OCI-LY7 (cell line): ENCODE data around the gene BTBD9. TPM values are rescaled to one million over a fixed set of nuclear protein-coding genes. Genes with fewer than 3 reads are reported as not detected.

ENCODE experiments used
- BruUV-seq: library from RNA; stranded (reverse); fragments of 400-500 nt; replicated peaks from 2 replicates; lab custom pipeline; 2021; lab: Mats Ljungman, UMichigan
- CTCF ChIA-PET: fragments of 300-600 bp; sonication (Branson Sonifier 250); formaldehyde crosslinking; loops from one replicate; lab custom pipeline; 2022; ENCODE audit warnings: antibody characterized with exemption; ENCODE audit not compliant: unreplicated experiment; lab: Charles Lee
- POLR2A ChIA-PET: fragments of 300-600 bp; sonication (Branson Sonifier 250); formaldehyde crosslinking; loops from one replicate; lab custom pipeline; 2022; ENCODE audit warnings: antibody characterized with exemption; lab: Charles Lee
- DNase-seq: peaks from one replicate; pipeline ENCODE4 v3.0.0-alpha.2; 2015; ENCODE audit warnings: low spot score
- H2AFZ ChIP-seq: fragments of 200-600 bp; sonication (generic), shearing (Covaris generic); 2 replicates; pipeline ENCODE4 v1.6.1; 2014; ENCODE audit warnings: mild to moderate bottlenecking, antibody characterized with exemption, low read length, moderate library complexity
- H3K27ac ChIP-seq: fragments of 200-600 bp; sonication (generic); 2 replicates; pipeline ENCODE4 v1.5.1; 2014; ENCODE audit warnings: mixed run types, low read depth, mild to moderate bottlenecking, moderate library complexity, low read length, inconsistent platforms; ENCODE audit not compliant: poor library complexity, severe bottlenecking
- H3K36me3 ChIP-seq: fragments of 200-600 bp; sonication (generic); 2 replicates; pipeline ENCODE4 v1.6.1; 2014; ENCODE audit warnings: mild to moderate bottlenecking, antibody characterized with exemption, low read length, moderate library complexity, mixed read lengths; ENCODE audit not compliant: insufficient read depth
- H3K4me1 ChIP-seq: fragments of 200-600 bp; sonication (generic); 2 replicates; pipeline ENCODE4 v1.5.1; 2014; ENCODE audit warnings: mild to moderate bottlenecking, low read length; ENCODE audit not compliant: insufficient read depth, poor library complexity, severe bottlenecking
- H3K4me2 ChIP-seq: fragments of 200-600 bp; sonication (generic); 2 replicates; pipeline ENCODE4 v1.6.1; 2014; ENCODE audit warnings: mild to moderate bottlenecking, low read length
- H3K4me3 ChIP-seq: fragments of 200-600 bp; sonication (generic); 2 replicates; pipeline ENCODE4 v1.5.1; 2014; ENCODE audit warnings: mild to moderate bottlenecking, low read depth, low read length; ENCODE audit not compliant: poor library complexity, severe bottlenecking
- H3K79me2 ChIP-seq: fragments of 200-600 bp; sonication (generic); 2 replicates; pipeline ENCODE4 v1.6.1; 2016; ENCODE audit warnings: low read depth, mild to moderate bottlenecking, low read length, moderate library complexity, mixed read lengths; ENCODE audit not compliant: insufficient read depth
- H3K9me2 ChIP-seq: fragments of 200-600 bp; sonication (generic); 2 replicates; pipeline ENCODE4 v1.6.1; 2016; ENCODE audit warnings: mild to moderate bottlenecking, low read length, mixed read lengths; ENCODE audit not compliant: insufficient read depth
- H3K9me3 ChIP-seq: fragments of 200-600 bp; sonication (generic); 2 replicates; pipeline ENCODE4 v1.6.1; 2014; ENCODE audit warnings: mild to moderate bottlenecking, mixed run types, low read length, mixed read lengths
- H4K20me1 ChIP-seq: fragments of 200-600 bp; sonication (generic); 2 replicates; pipeline ENCODE4 v1.6.1; 2014; ENCODE audit warnings: mild to moderate bottlenecking, antibody characterized with exemption, low read length, moderate library complexity, mixed read lengths; ENCODE audit not compliant: insufficient read depth
- EZH2phosphoT487 ChIP-seq: fragments of 200-600 bp; sonication (generic); IDR thresholded peaks from 2 replicates; pipeline ENCODE4 v1.6.1; 2018; ENCODE audit warnings: low read depth, borderline replicate concordance, mild to moderate bottlenecking, mixed run types, antibody characterized with exemption, low read length, moderate library complexity, mixed read lengths
- intact Hi-C: fragments of 100-400 bp; cut with micrococcal nuclease; formaldehyde crosslinking; loops from one replicate; pipeline ENCODE4 v1.10.0; 2022; ENCODE audit not compliant: unreplicated experiment
- total RNA-seq, 2 experiments: library from RNA; depleted of rRNA in 1 of 2; stranded (reverse); fragments of >200 nt in 1 of 2; shearing (Covaris generic) in 1 of 2; gene quantifications; 2 replicates each; pipeline ENCODE4 v1.2.3, GENCODE V29; 2014 to 2022
- TF ChIP-seq, protein P1 (sequence below): fragments of 200-600 bp; sonication (generic); conservative IDR thresholded peaks from 2 replicates; pipeline ENCODE4 v1.5.1; 2014; ENCODE audit warnings: mild to moderate bottlenecking, antibody characterized with exemption, low read length, moderate library complexity, mixed read lengths

The BTBD9 gene
- total RNA-seq, 2 experiments from 2014 or later: 5.9 to 7.3 TPM

- Histone ChIP-seq H3K9me2 (no peaks in the 10 kb centered on the region), H3K79me2 (no peaks in the 10 kb centered on the region), H3K4me1 (no peaks in the 10 kb centered on the region), H3K27ac (no peak overlapping the region), H2AFZ (no peak overlapping the region), H4K20me1 (no peaks in the 10 kb centered on the region), H3K4me2 (no peak overlapping the region), H3K9me3 (no peaks in the 10 kb centered on the region), H3K4me3 (no peak overlapping the region), H3K36me3 (no peaks in the 10 kb centered on the region)
- no peak for TF ChIP-seq EZH2phosphoT487
- TF ChIP-seq, protein P1, sequence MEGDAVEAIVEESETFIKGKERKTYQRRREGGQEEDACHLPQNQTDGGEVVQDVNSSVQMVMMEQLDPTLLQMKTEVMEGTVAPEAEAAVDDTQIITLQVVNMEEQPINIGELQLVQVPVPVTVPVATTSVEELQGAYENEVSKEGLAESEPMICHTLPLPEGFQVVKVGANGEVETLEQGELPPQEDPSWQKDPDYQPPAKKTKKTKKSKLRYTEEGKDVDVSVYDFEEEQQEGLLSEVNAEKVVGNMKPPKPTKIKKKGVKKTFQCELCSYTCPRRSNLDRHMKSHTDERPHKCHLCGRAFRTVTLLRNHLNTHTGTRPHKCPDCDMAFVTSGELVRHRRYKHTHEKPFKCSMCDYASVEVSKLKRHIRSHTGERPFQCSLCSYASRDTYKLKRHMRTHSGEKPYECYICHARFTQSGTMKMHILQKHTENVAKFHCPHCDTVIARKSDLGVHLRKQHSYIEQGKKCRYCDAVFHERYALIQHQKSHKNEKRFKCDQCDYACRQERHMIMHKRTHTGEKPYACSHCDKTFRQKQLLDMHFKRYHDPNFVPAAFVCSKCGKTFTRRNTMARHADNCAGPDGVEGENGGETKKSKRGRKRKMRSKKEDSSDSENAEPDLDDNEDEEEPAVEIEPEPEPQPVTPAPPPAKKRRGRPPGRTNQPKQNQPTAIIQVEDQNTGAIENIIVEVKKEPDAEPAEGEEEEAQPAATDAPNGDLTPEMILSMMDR: no peak
- CTCF ChIA-PET: no interaction called here
- intact Hi-C loops: no loop called here
- POLR2A ChIA-PET: interaction anchor here (0.9 kb wide), 1 partner anchor 118 kb away, joined by 3 read pairs; no protein-coding TSS in a partner anchor
- DNase-seq: no peak
- no TSS peak for BruUV-seq
Measured at GRCh38 chr6:38396209-38396608, 243.5 kb downstream of the BTBD9 start.

GRCh38 chr6:38393986-38394385, 245.7 kb downstream of the BTBD9 start:
- CTCF ChIA-PET: no interaction called here
- Histone ChIP-seq H3K4me2 (no peak overlapping the region), H3K27ac (no peak overlapping the region), H3K9me2 (no peaks in the 10 kb centered on the region), H2AFZ (no peak overlapping the region), H4K20me1 (no peaks in the 10 kb centered on the region), H3K4me3 (no peak overlapping the region), H3K9me3 (no peaks in the 10 kb centered on the region), H3K4me1 (no peaks in the 10 kb centered on the region), H3K79me2 (no peaks in the 10 kb centered on the region), H3K36me3 (no peaks in the 10 kb centered on the region)
- intact Hi-C loops: no loop called here
- POLR2A ChIA-PET: no interaction called here
- no peak for TF ChIP-seq EZH2phosphoT487
- TF ChIP-seq, protein P1: no peak
- no peak for DNase-seq
- BruUV-seq: no TSS peak

- ChIA-PET CTCF (no interaction called here), POLR2A (interaction anchor here (0.7 kb wide), 3 partner anchors 53 to 478 kb away, joined by 3 to 4 read pairs (median 3); no protein-coding TSS in a partner anchor)
- BruUV-seq: no TSS peak
- no peaks in the 10 kb centered on the region for H4K20me1 ChIP-seq
- no peak overlapping the region for H2AFZ ChIP-seq
- no peak for DNase-seq
- no peaks in the 10 kb centered on the region for H3K79me2 ChIP-seq
- H3K4me2 ChIP-seq: no peak overlapping the region
- H3K4me1 ChIP-seq: no peaks in the 10 kb centered on the region
- H3K27ac ChIP-seq: no peak overlapping the region
- H3K9me3 ChIP-seq: no peaks in the 10 kb centered on the region
- H3K9me2 ChIP-seq: no peaks in the 10 kb centered on the region
- no peak overlapping the region for H3K4me3 ChIP-seq
- no peak for TF ChIP-seq EZH2phosphoT487
- TF ChIP-seq, protein P1: no peak
- no peaks in the 10 kb centered on the region for H3K36me3 ChIP-seq
- intact Hi-C loops: no loop called here
Measured at GRCh38 chr6:38391626-38392579, 247.8 kb downstream of the BTBD9 start.
